ENCODE measurements around the gene SURF6. TPM values are rescaled to one million over a fixed set of nuclear protein-coding genes. Genes with fewer than 3 reads are reported as not detected.

SURF6 gene
- total and polyA plus RNA-seq, 2 experiments from 2014 or later = 17.6 to 27.6 TPM

GRCh38 chr9:133282464-133283238, 53.3 kb downstream of the SURF6 start (continued):
- no peak for TF ChIP-seq STAT1 (IDR thresholded peaks at IDR 0.05; ENCODE audit: unreplicated experiment)

GRCh38 chr9:133280392-133280791, 55.6 kb downstream of the SURF6 start:
- H3K36me3 ChIP-seq (ENCODE audit: insufficient read depth) = no peaks in the 10 kb centered on the region
- TF ChIP-seq CREB1 (CRISPR knock-in tag; IDR thresholded peaks at IDR 0.05; ENCODE audit: low read depth) (no peak), JUNB (IDR thresholded peaks at IDR 0.05; ENCODE audit: unreplicated experiment) (no peak), EZH2phosphoT487 (IDR thresholded peaks at IDR 0.05; ENCODE audit: unreplicated experiment) (no peak), CTCF (conservative IDR thresholded peaks at IDR 0.05; ENCODE audit: low read depth in 2 of 2) (no peak), STAT1 (IDR thresholded peaks at IDR 0.05; ENCODE audit: unreplicated experiment) (no peak), REST (IDR thresholded peaks at IDR 0.05; ENCODE audit: unreplicated experiment) (no peak), ETS1 (IDR thresholded peaks at IDR 0.05) (no peak), EZH2 (IDR thresholded peaks at IDR 0.05; ENCODE audit: low read depth, unreplicated experiment) (no peak), ZNF462 (CRISPR knock-in tag; IDR thresholded peaks at IDR 0.05) (no peak), ZNF114 (CRISPR knock-in tag; IDR thresholded peaks at IDR 0.05) (no peak), NANOG (IDR thresholded peaks at IDR 0.05; ENCODE audit: borderline replicate concordance) (no peak)
- no peak overlapping the region for H3K4me3 ChIP-seq
- Mint-ChIP-seq H3K27me3 (ENCODE audit: insufficient read depth, low read depth, poor library complexity) (peaks cover 34% of the 10 kb centered on the region), H3K4me1 (no peaks in the 10 kb centered on the region; the same call in 2 of the 3 replicates), H3K36me3 (ENCODE audit: low read depth) (0 out of 3 replicates have a peak, but pooled peaks cover 6% of the 10 kb centered on the region), H3K27ac (no peak overlapping the region), H3K4me3 (no peak overlapping the region), H3K9me3 (peaks cover 37% of the 10 kb centered on the region)
- H3K9me2 ChIP-seq (ENCODE audit: insufficient read depth) = peaks cover 5% of the 10 kb centered on the region
- peaks cover 33% of the 10 kb centered on the region for H3K27me3 ChIP-seq (ENCODE audit: insufficient read depth)
- no peak overlapping the region for H3K27ac ChIP-seq (ENCODE audit: low read depth)
- no peak overlapping the region for H3K4me2 ChIP-seq
- no peaks in the 10 kb centered on the region for H3F3A ChIP-seq (replicated peaks; ENCODE audit: low read depth)
- DNase-seq (ENCODE audit: low spot score) (no peak), ATAC-seq (no peak)
- H3K79me2 ChIP-seq (replicated peaks; ENCODE audit: insufficient read depth) = no peaks in the 10 kb centered on the region
- no peak overlapping the region for H2AFZ ChIP-seq
- H3K4me1 ChIP-seq (ENCODE audit: insufficient read depth) = no peaks in the 10 kb centered on the region
- H4K20me1 ChIP-seq (replicated peaks; ENCODE audit: insufficient read depth) = no peaks in the 10 kb centered on the region
